ENCODE measurements around the gene RELN. TPM values are rescaled to one million over a fixed set of nuclear protein-coding genes. Genes with fewer than 3 reads are reported as not detected.

RELN gene
- total RNA-seq, 1 donor from 2014 or later: 3.8 TPM

DNA sequence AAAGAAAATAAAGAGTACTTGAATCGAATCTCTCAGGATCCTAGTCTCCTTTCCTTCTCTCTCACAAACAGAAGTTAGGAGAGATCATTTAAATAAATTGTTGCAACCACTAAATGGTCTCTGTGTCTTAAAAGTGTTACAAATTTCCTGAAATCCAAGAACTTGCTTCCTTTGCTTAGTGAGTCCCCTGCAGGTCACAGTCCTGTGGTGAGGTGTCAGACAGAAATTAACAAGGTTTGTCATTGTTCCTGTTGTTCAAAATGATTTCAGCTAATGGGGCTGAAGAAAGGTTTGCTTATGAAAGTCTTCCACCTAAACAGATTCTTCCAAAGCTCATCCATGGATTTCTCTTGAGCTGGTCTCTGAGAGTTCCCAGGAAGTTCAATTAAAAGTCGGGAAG, 391.9 kb downstream of the RELN start:
- no peak for DNase-seq (ENCODE audit: low read depth)
- TF ChIP-seq, protein P1, sequence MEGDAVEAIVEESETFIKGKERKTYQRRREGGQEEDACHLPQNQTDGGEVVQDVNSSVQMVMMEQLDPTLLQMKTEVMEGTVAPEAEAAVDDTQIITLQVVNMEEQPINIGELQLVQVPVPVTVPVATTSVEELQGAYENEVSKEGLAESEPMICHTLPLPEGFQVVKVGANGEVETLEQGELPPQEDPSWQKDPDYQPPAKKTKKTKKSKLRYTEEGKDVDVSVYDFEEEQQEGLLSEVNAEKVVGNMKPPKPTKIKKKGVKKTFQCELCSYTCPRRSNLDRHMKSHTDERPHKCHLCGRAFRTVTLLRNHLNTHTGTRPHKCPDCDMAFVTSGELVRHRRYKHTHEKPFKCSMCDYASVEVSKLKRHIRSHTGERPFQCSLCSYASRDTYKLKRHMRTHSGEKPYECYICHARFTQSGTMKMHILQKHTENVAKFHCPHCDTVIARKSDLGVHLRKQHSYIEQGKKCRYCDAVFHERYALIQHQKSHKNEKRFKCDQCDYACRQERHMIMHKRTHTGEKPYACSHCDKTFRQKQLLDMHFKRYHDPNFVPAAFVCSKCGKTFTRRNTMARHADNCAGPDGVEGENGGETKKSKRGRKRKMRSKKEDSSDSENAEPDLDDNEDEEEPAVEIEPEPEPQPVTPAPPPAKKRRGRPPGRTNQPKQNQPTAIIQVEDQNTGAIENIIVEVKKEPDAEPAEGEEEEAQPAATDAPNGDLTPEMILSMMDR (conservative IDR thresholded peaks at IDR 0.05; ENCODE audit: low read depth, low read length): no peak
- no peak overlapping the region for H3K4me3 ChIP-seq (ENCODE audit: low read depth, low read length)

DNA sequence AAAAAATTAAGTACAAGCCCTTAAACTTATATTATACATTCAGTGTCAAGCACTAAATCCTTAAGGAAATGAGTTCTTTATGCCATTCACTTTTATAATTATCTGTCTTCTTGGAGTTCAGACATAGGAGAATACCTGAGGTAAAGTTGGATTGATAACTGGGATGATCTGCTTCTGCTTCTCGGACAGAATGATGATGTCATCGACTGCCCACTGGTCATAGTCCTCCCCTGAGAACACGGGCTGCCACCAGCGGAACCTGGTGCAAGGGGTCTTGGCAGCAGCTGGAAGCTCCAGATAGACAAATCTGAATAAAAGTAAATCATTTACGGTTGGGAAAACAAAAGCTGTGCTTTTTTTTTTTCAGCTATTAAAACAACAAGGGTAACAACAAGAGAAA, 395.3 kb downstream of the RELN start:
- no peak overlapping the region for H3K4me3 ChIP-seq (ENCODE audit: low read depth, low read length)
- TF ChIP-seq, protein P1 (conservative IDR thresholded peaks at IDR 0.05; ENCODE audit: low read depth, low read length): no peak
- DNase-seq (ENCODE audit: low read depth): no peak

DNA sequence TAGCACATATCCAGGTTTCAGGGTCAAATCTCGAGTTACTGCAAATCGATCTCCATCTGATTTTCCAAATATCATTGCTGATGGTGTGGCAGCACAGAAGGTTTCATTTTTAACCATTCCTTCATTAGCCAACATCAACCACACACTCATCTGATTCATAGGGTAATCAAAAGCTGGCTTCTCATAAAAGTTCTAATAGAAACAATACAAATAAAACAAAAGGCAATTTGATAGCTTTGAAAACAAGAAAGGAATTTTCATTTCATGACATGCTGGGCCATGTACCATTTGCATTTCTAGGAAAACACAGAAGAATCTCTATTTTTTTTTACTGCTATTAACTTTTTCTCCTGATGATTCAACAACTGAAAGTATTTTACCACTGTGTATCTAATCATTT, 395.8 kb downstream of the RELN start:
- no peak overlapping the region for H3K4me3 ChIP-seq (ENCODE audit: low read depth, low read length)
- no peak for DNase-seq (ENCODE audit: low read depth)
- TF ChIP-seq, protein P1 (conservative IDR thresholded peaks at IDR 0.05; ENCODE audit: low read depth, low read length): no peak

DNA sequence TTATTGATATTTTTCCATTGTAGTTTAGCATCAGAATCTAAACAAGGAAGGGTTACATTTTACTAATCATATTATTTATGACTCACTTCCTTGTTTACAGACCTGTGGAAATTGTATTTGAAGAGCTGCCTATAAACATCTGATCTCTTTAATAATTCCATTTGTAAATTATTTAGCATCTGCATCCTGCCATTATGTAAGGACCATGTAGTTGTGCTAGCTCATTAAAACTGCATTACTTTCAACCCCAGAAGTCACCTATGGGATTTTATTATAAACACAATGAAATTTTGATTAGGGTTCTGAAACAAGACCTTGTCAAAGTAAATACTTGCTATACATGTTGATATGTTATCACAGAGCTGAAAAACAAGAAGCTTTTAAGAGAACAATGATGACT, 396.6 kb downstream of the RELN start:
- no peak for DNase-seq (ENCODE audit: low read depth)
- TF ChIP-seq, protein P1 (conservative IDR thresholded peaks at IDR 0.05; ENCODE audit: low read depth, low read length): no peak
- H3K4me3 ChIP-seq (ENCODE audit: low read depth, low read length): no peak overlapping the region

DNA sequence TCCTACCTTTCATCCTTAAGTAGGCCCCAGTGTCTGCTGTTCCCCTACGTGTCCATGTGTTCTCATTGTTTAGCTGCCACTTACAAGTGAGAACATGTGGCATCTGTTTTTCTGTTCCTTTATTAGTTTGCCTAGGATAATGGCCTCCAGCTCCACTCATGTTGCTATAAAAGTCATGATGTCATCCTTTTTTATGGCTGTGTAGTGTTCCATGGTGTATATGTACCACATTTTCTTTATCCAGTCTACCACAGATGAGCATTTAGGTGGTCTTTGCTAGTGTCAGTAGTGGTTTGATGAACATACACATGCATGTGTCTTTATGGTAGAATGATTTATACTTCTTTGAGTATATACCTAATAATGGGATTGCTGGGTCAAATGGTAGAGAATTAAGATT, 397.3 kb downstream of the RELN start:
- no peak for DNase-seq (ENCODE audit: low read depth)
- TF ChIP-seq, protein P1 (conservative IDR thresholded peaks at IDR 0.05; ENCODE audit: low read depth, low read length): no peak
- no peak overlapping the region for H3K4me3 ChIP-seq (ENCODE audit: low read depth, low read length)

DNA sequence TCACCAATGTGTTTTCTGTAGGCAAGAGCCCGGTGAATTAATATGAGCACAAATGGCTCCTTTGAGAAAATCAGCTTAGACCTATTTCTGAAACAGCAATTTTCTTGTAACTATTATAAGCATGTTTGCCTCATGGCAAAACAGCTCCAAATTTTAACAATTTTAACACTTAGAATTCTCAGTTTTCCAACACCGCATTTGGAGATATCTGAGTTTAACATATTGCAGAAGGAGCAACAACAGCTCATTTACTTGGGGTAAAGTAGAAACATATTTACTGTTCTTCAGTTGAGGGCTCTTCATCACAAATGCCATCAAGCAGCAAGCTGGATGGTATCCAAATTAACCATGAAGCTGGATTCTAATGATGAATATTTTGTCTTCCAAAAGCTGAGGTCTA, 409.4 kb downstream of the RELN start:
- DNase-seq (ENCODE audit: low read depth): no peak
- TF ChIP-seq, protein P1 (conservative IDR thresholded peaks at IDR 0.05; ENCODE audit: low read depth, low read length): no peak
- no peak overlapping the region for H3K4me3 ChIP-seq (ENCODE audit: low read depth, low read length)

DNA sequence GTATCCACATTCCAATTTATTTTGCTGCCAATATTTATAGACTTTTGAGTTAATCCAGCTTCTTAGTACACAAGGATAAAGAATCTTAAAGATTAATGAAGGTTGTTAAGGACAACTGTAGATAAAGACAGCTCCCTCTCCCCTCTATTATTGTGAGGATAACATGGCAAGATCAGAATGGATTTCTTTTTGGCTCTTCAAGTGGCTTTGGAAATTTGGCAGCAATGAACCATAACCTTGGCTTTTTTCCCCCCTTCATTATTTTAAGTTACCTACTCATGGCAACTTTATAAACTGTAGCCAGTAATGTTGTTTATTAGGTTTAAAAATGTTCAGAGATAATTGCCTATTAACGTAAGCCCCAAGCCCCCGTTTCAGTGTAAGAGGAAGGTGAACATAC, 412.4 kb downstream of the RELN start:
- TF ChIP-seq, protein P1 (conservative IDR thresholded peaks at IDR 0.05; ENCODE audit: low read depth, low read length): no peak
- H3K4me3 ChIP-seq (ENCODE audit: low read depth, low read length): no peak overlapping the region
- DNase-seq (ENCODE audit: low read depth): no peak
